Smooth muscle cell (in vitro differentiated cells): ENCODE measurements around the gene NT5DC3. TPM values are rescaled to one million over a fixed set of nuclear protein-coding genes. Genes with fewer than 3 reads are reported as not detected.

Source experiments
- DNase-seq: peaks from one replicate; lab custom pipeline; 2025; ENCODE audit not compliant: unreplicated experiment; lab: John Stamatoyannopoulos, UW
- H2AFZ ChIP-seq: fragments of 200-600 bp; sonication (generic); 2 replicates; pipeline ENCODE4 v1.6.0; 2016; ENCODE audit warnings: antibody characterized with exemption, low read depth, mild to moderate bottlenecking
- H3F3A ChIP-seq: fragments of 200-600 bp; sonication (generic); 2 replicates; pipeline ENCODE4 v1.6.0; 2017; ENCODE audit warnings: antibody characterized with exemption, low read depth
- H3K27ac ChIP-seq: fragments of 200-600 bp; sonication (generic); 2 replicates; pipeline ENCODE4 v1.5.1; 2016; ENCODE audit warnings: low read depth, mild to moderate bottlenecking
- H3K27me3 ChIP-seq: fragments of 200-600 bp; sonication (generic); 2 replicates; pipeline ENCODE4 v1.6.1; 2016; ENCODE audit warnings: low read depth, mild to moderate bottlenecking
- H3K36me3 ChIP-seq: fragments of 200-600 bp; sonication (generic); 2 replicates; pipeline ENCODE4 v1.5.1; 2016; ENCODE audit warnings: low read depth
- H3K4me1 ChIP-seq: fragments of 200-600 bp; sonication (generic); 2 replicates; pipeline ENCODE4 v1.5.1; 2016; ENCODE audit warnings: low read depth
- H3K4me2 ChIP-seq: fragments of 200-600 bp; sonication (generic); 2 replicates; pipeline ENCODE4 v1.6.0; 2016; ENCODE audit warnings: mild to moderate bottlenecking
- H3K4me3 ChIP-seq: fragments of 200-600 bp; sonication (generic); 2 replicates; pipeline ENCODE4 v1.5.1; 2016; ENCODE audit warnings: mild to moderate bottlenecking
- H3K79me2 ChIP-seq: fragments of 200-600 bp; sonication (generic); 2 replicates; pipeline ENCODE4 v1.6.0; 2016; ENCODE audit warnings: low read depth, mild to moderate bottlenecking
- H3K9ac ChIP-seq: fragments of 200-600 bp; sonication (generic); 2 replicates; pipeline ENCODE4 v1.6.0; 2016; ENCODE audit warnings: low read depth
- H3K9me3 ChIP-seq: fragments of 200-600 bp; sonication (generic); replicated peaks from 2 replicates; pipeline ENCODE4 v1.5.1; 2016; ENCODE audit warnings: low read depth
- H4K20me1 ChIP-seq: fragments of 200-600 bp; sonication (generic); 2 replicates; pipeline ENCODE4 v1.6.0; 2016; ENCODE audit warnings: low read depth
- CTCF ChIP-seq: fragments of 200-600 bp; sonication (generic); IDR thresholded peaks from 2 replicates; pipeline ENCODE4 v1.5.1; 2017; ENCODE audit warnings: borderline replicate concordance, mild to moderate bottlenecking, antibody characterized with exemption; ENCODE audit not compliant: insufficient read depth, poor library complexity, severe bottlenecking
- WGBS: methylation state at CpG from one replicate; pipeline ENCODE4 v1.1.7; 2016; ENCODE audit warnings: low lambda C conversion rate; 5-methylcytosine and 5-hydroxymethylcytosine counted together
- polyA plus RNA-seq: library from polyadenylated mRNA; unstranded; fragments of >200 nt; fragmentation: Nextera tagmentation; extraction: Ambion mirVana; gene quantifications from 2 replicates; pipeline ENCODE4 v1.2.1, GENCODE V29; 2016
- total RNA-seq: library from RNA; depleted of rRNA; stranded (reverse); fragments of >200 nt; gene quantifications from 2 replicates; pipeline ENCODE4 v1.2.3, GENCODE V29; 2014

The NT5DC3 gene
- total and polyA plus RNA-seq, 2 experiments from 2014 or later, result 0.57 to 1.4 TPM

- no peaks in the 10 kb centered on the region for H3K36me3 ChIP-seq
- H3K4me2 ChIP-seq, result no peak overlapping the region
- 97% methylated on average over 1 of the region's 1 CpG for WGBS
- DNase-seq, result no peak
- H2AFZ ChIP-seq, result no peak overlapping the region
- H3K9me3 ChIP-seq, result no peaks in the 10 kb centered on the region
- no peaks in the 10 kb centered on the region for H3K4me1 ChIP-seq
- TF ChIP-seq CTCF, result no peak
- no peaks in the 10 kb centered on the region for H3K79me2 ChIP-seq
- no peaks in the 10 kb centered on the region for H4K20me1 ChIP-seq
- no peaks in the 10 kb centered on the region for H3F3A ChIP-seq
- no peak overlapping the region for H3K27ac ChIP-seq
- H3K9ac ChIP-seq, result no peak overlapping the region
- peaks cover 26% of the 10 kb centered on the region for H3K27me3 ChIP-seq
- H3K4me3 ChIP-seq, result no peak overlapping the region
Observed at GRCh38 chr12:103731539-103731938, 109.5 kb downstream of the NT5DC3 start.

GRCh38 chr12:103729499-103729898 is 111.5 kb downstream of the NT5DC3 start:
- H3K27ac ChIP-seq, result no peak overlapping the region
- no peaks in the 10 kb centered on the region for H3K4me1 ChIP-seq
- no peaks in the 10 kb centered on the region for H3F3A ChIP-seq
- no peak for TF ChIP-seq CTCF
- H3K27me3 ChIP-seq, result peaks cover 11% of the 10 kb centered on the region
- H4K20me1 ChIP-seq, result no peaks in the 10 kb centered on the region
- DNase-seq, result no peak
- H3K9ac ChIP-seq, result no peak overlapping the region
- no peaks in the 10 kb centered on the region for H3K36me3 ChIP-seq
- no peak overlapping the region for H3K4me2 ChIP-seq
- no peaks in the 10 kb centered on the region for H3K79me2 ChIP-seq
- H3K4me3 ChIP-seq, result no peak overlapping the region
- WGBS, result 88% methylated on average over 1 of the region's 1 CpG
- H2AFZ ChIP-seq, result no peak overlapping the region
- no peaks in the 10 kb centered on the region for H3K9me3 ChIP-seq

GRCh38 chr12:103728323-103728722 is 112.7 kb downstream of the NT5DC3 start:
- Histone ChIP-seq H3K27me3 (peaks cover 16% of the 10 kb centered on the region), H3K9ac (no peak overlapping the region), H3K27ac (no peak overlapping the region), H3K4me2 (no peak overlapping the region), H3K9me3 (no peaks in the 10 kb centered on the region), H3F3A (no peaks in the 10 kb centered on the region), H3K4me3 (no peak overlapping the region), H3K36me3 (no peaks in the 10 kb centered on the region), H2AFZ (no peak overlapping the region), H3K4me1 (no peaks in the 10 kb centered on the region), H4K20me1 (no peaks in the 10 kb centered on the region), H3K79me2 (no peaks in the 10 kb centered on the region)
- DNase-seq, result no peak
- no peak for TF ChIP-seq CTCF
- WGBS, result 91% methylated on average over 4 of the region's 4 CpGs

GRCh38 chr12:103727638-103728037 is 113.4 kb downstream of the NT5DC3 start:
- Histone ChIP-seq H3K9ac (no peak overlapping the region), H2AFZ (no peak overlapping the region), H3K36me3 (no peaks in the 10 kb centered on the region), H3K4me3 (no peak overlapping the region), H3K9me3 (no peaks in the 10 kb centered on the region), H3K27me3 (peaks cover 19% of the 10 kb centered on the region), H3K4me1 (no peaks in the 10 kb centered on the region), H3K4me2 (no peak overlapping the region), H4K20me1 (no peaks in the 10 kb centered on the region), H3K27ac (no peak overlapping the region), H3F3A (no peaks in the 10 kb centered on the region), H3K79me2 (no peaks in the 10 kb centered on the region)
- WGBS, result 70% methylated on average over 3 of the region's 3 CpGs
- TF ChIP-seq CTCF, result no peak
- no peak for DNase-seq
